Tibial nerve (tissue), 4 donors: ENCODE results near the gene PRAC2. TPM values are rescaled to one million over a fixed set of nuclear protein-coding genes. Genes with fewer than 3 reads are reported as not detected.
A peak's percentile ranks its signal among the peaks of the same experiment; 100 is the strongest.

Source experiments
- DNase-seq, 2 donors: peaks; one replicate each; pipeline ENCODE4 v3.0.0-alpha.2; 2019; ENCODE audit warnings: low spot score in 2 of 2
- H3K27ac ChIP-seq, 4 donors: fragments of 200-600 bp; sonication (generic) in 3 of 4; one replicate each; pipeline ENCODE4 v1.5.1; 2017 to 2019; ENCODE audit warnings: mild to moderate bottlenecking in 1 of 4
- H3K27me3 ChIP-seq, 2 donors: fragments of 200-600 bp; sonication (generic) in 1 of 2; one replicate each; pipeline versions ENCODE4 v1.5.1 to v1.6.0; 2017 to 2019
- H3K36me3 ChIP-seq, 3 donors: fragments of 200-600 bp; sonication (generic); one replicate each; pipeline ENCODE4 v1.5.1; 2018 to 2019
- H3K4me1 ChIP-seq, 4 donors: fragments of 200-600 bp; sonication (generic) in 3 of 4; one replicate each; pipeline ENCODE4 v1.5.1; 2017 to 2019
- H3K4me3 ChIP-seq, 4 donors: fragments of 200-600 bp; sonication (generic) in 3 of 4; one replicate each; pipeline ENCODE4 v1.5.1; 2017 to 2019; ENCODE audit warnings: mild to moderate bottlenecking in 1 of 4, moderate library complexity in 1 of 4
- H3K9me3 ChIP-seq, 4 donors: fragments of 200-600 bp; sonication (generic) in 3 of 4; one replicate each; pipeline ENCODE4 v1.5.1; 2017 to 2019
- EP300 ChIP-seq, 2 donors: sonication (generic); formaldehyde crosslinking; IDR thresholded peaks; one replicate each; pipeline ENCODE4 v1.6.1; 2017; ENCODE audit warnings: antibody characterized with exemption in 2 of 2, mild to moderate bottlenecking in 1 of 2
- POLR2A ChIP-seq, 2 donors: fragments of 450-650 bp; IDR thresholded peaks; one replicate each; pipeline ENCODE4 v1.6.1; 2017; ENCODE audit warnings: antibody characterized with exemption in 2 of 2, mild to moderate bottlenecking in 2 of 2, moderate library complexity in 2 of 2
- WGBS, 2 donors: methylation state at CpG; one replicate each; pipeline ENCODE4 v1.1.5; 2018; 5-methylcytosine and 5-hydroxymethylcytosine counted together
- total RNA-seq, 4 donors: library from RNA; depleted of rRNA; stranded (reverse); fragments of >200 nt; gene quantifications; one replicate each; pipeline ENCODE4 v1.1.0, GENCODE V29; 2016
- TF ChIP-seq, protein P1 (sequence below), 5 experiments: fragments of 200-600 bp in 3 of 5; fragments of 450-650 bp in 2 of 5; sonication (generic) in 3 of 5; IDR thresholded peaks; one replicate each; pipeline ENCODE4 v1.5.1; 2016 to 2019; ENCODE audit warnings: antibody characterized with exemption in 5 of 5, mild to moderate bottlenecking in 3 of 5, moderate library complexity in 2 of 5

Gene PRAC2
- total RNA-seq, 4 donors from 2014 or later, result not detected

GRCh38 chr17:48723423-48724250 lies 652 bp downstream of the PRAC2 start:
- 11% methylated on average over 42 of the region's 42 CpGs for WGBS, 2 donors
- H3K4me1 ChIP-seq, result peaks cover 0 to 52% (median 17%) of the 10 kb centered on the region in 4 donors
- H3K27ac ChIP-seq, result no peak overlapping the region
- DNase-seq, result no peak
- H3K36me3 ChIP-seq, result no peaks in the 10 kb centered on the region
- H3K4me3 ChIP-seq, result no peak overlapping the region
- TF ChIP-seq POLR2A (IDR thresholded peaks at IDR 0.05), result no peak
- TF ChIP-seq EP300 (IDR thresholded peaks at IDR 0.05), result no peak
- TF ChIP-seq, protein P1, sequence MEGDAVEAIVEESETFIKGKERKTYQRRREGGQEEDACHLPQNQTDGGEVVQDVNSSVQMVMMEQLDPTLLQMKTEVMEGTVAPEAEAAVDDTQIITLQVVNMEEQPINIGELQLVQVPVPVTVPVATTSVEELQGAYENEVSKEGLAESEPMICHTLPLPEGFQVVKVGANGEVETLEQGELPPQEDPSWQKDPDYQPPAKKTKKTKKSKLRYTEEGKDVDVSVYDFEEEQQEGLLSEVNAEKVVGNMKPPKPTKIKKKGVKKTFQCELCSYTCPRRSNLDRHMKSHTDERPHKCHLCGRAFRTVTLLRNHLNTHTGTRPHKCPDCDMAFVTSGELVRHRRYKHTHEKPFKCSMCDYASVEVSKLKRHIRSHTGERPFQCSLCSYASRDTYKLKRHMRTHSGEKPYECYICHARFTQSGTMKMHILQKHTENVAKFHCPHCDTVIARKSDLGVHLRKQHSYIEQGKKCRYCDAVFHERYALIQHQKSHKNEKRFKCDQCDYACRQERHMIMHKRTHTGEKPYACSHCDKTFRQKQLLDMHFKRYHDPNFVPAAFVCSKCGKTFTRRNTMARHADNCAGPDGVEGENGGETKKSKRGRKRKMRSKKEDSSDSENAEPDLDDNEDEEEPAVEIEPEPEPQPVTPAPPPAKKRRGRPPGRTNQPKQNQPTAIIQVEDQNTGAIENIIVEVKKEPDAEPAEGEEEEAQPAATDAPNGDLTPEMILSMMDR (IDR thresholded peaks at IDR 0.05), result no peak
- peaks cover 3 to 100% of the 10 kb centered on the region in 2 donors for H3K27me3 ChIP-seq
- H3K9me3 ChIP-seq, result no peaks in the 10 kb centered on the region

GRCh38 chr17:48724251-48725003 lies 1.4 kb downstream of the PRAC2 start:
- H3K36me3 ChIP-seq, result no peaks in the 10 kb centered on the region
- peak; percentile 76 to 87 for DNase-seq
- 11 to 13% methylated on average over 31 to 32 of the region's 32 CpGs for WGBS, 2 donors
- TF ChIP-seq, protein P1 (IDR thresholded peaks at IDR 0.05), result peak; percentile 60 to 72 (median 63)
- TF ChIP-seq EP300 (IDR thresholded peaks at IDR 0.05), result no peak
- no peak for TF ChIP-seq POLR2A (IDR thresholded peaks at IDR 0.05)
- H3K27me3 ChIP-seq, result peaks cover 3 to 100% of the 10 kb centered on the region in 2 donors
- H3K4me1 ChIP-seq, result peaks cover 0 to 52% (median 19%) of the 10 kb centered on the region in 4 donors
- H3K27ac ChIP-seq, result no peak overlapping the region
- H3K4me3 ChIP-seq, result no peak overlapping the region
- no peaks in the 10 kb centered on the region for H3K9me3 ChIP-seq

GRCh38 chr17:48725004-48725287 lies 2.0 kb downstream of the PRAC2 start:
- Histone ChIP-seq H3K27me3 (peaks cover 0 to 100% of the 10 kb centered on the region in 2 donors), H3K9me3 (no peaks in the 10 kb centered on the region), H3K27ac (no peak overlapping the region), H3K36me3 (no peaks in the 10 kb centered on the region), H3K4me1 (peaks cover 0 to 48% (median 18%) of the 10 kb centered on the region in 4 donors), H3K4me3 (no peak overlapping the region)
- WGBS, 2 donors, result 1 to 4% methylated on average over 16 of the region's 16 CpGs
- DNase-seq, result no peak
- TF ChIP-seq EP300 (IDR thresholded peaks at IDR 0.05), result no peak
- TF ChIP-seq, protein P1 (IDR thresholded peaks at IDR 0.05), result no peak
- TF ChIP-seq POLR2A (IDR thresholded peaks at IDR 0.05), result no peak

GRCh38 chr17:48725288-48726064 lies 2.5 kb downstream of the PRAC2 start:
- peaks cover 0 to 100% of the 10 kb centered on the region in 2 donors for H3K27me3 ChIP-seq
- H3K9me3 ChIP-seq, result no peaks in the 10 kb centered on the region
- H3K36me3 ChIP-seq, result no peaks in the 10 kb centered on the region
- no peak overlapping the region for H3K4me3 ChIP-seq
- no peak for DNase-seq
- peaks cover 0 to 48% (median 18%) of the 10 kb centered on the region in 4 donors for H3K4me1 ChIP-seq
- H3K27ac ChIP-seq, result no peak overlapping the region
- WGBS, 2 donors, result 6% methylated on average over 32 to 38 of the region's 38 CpGs
- TF ChIP-seq EP300 (IDR thresholded peaks at IDR 0.05) (no peak), POLR2A (IDR thresholded peaks at IDR 0.05) (no peak)
- TF ChIP-seq, protein P1 (IDR thresholded peaks at IDR 0.05), result no peak
